GM19452 (cell line): ENCODE data around the gene CDKN1B.

Experiments used
- ATAC-seq: cut with Tn5 transposase; IDR thresholded peaks from one replicate; pipeline ENCODE4 v1.9.1; 2021; ENCODE audit not compliant: unreplicated experiment

The CDKN1B gene

GRCh38 chr12:12700254-12700653, 16.9 kb upstream of the CDKN1B start:
- no peak for ATAC-seq

GRCh38 chr12:12701457-12701856, 15.7 kb upstream of the CDKN1B start:
- ATAC-seq: no peak

GRCh38 chr12:12704593-12705230, 12.5 kb upstream of the CDKN1B start:
- ATAC-seq: no peak

GRCh38 chr12:12705838-12706520, 11.2 kb upstream of the CDKN1B start:
- ATAC-seq: no peak

- no peak for ATAC-seq
Measured at GRCh38 chr12:12713932-12714275, 3.3 kb upstream of the CDKN1B start.

DNA sequence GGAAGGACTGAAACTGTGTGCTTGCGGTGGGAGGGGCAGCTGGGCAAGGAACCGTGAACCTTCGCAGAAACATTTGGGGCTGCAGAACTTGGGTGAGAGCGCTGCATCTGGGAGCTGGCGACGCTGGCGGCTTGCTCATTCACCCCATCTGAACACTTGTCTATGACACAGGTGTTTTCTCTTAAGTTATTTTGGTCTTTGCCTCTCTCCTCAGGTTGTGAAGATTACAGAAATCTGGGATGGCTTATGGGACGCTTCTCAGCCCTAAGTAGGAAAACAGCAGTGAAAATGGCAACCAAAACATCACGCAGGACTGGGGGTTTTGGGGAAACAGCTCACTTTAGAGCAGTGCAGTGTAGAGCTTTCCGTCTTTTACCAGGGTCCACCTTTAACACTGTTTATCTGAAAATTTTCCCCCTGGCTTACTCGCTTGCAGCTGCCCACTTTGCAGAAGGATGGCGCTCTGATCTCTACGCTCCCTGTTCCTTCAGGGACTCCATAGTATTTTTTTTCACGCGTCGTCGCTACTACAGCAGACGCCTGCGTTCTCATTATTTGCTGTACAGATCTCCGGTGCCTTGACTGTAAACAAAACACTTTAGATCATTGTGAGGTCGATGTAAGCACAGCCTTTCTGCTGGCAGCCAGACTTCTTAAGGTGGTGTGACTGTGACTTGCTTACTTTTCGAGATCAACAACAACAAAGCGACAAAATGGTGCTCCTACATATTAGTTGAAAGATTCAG, 2.7 kb upstream of the CDKN1B start:
- ATAC-seq: no peak

DNA sequence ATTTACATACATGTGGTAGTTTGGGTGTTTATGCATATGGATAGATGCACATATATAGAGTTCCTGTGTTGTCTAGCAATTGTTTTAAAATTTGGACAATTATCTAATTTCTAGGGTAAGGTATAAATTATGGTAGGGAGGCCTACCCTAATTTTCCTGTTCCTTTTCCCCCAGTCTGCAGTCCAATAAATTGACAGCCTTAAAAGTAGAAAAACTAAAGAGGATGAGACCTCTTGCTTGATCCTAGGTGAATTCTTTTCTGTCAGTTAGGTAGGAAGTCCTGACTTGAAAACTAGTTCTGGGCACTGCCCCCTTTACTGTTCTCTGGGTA, 2.1 kb upstream of the CDKN1B start:
- no peak for ATAC-seq

- ATAC-seq: peak; percentile 44
Measured at GRCh38 chr12:12715459-12716150, 1.6 kb upstream of the CDKN1B start.

- no peak for ATAC-seq
Measured at GRCh38 chr12:12716151-12716792, 896 bp upstream of the CDKN1B start.

DNA sequence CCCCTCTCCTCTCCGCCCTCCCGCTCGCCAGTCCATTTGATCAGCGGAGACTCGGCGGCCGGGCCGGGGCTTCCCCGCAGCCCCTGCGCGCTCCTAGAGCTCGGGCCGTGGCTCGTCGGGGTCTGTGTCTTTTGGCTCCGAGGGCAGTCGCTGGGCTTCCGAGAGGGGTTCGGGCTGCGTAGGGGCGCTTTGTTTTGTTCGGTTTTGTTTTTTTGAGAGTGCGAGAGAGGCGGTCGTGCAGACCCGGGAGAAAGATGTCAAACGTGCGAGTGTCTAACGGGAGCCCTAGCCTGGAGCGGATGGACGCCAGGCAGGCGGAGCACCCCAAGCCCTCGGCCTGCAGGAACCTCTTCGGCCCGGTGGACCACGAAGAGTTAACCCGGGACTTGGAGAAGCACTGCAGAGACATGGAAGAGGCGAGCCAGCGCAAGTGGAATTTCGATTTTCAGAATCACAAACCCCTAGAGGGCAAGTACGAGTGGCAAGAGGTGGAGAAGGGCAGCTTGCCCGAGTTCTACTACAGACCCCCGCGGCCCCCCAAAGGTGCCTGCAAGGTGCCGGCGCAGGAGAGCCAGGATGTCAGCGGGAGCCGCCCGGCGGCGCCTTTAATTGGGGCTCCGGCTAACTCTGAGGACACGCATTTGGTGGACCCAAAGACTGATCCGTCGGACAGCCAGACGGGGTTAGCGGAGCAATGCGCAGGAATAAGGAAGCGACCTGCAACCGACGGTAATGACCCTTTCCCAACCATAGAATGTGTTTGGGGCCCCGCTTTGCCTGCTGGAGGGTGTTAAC, 615 bp downstream of the CDKN1B start:
- ATAC-seq: no peak

DNA sequence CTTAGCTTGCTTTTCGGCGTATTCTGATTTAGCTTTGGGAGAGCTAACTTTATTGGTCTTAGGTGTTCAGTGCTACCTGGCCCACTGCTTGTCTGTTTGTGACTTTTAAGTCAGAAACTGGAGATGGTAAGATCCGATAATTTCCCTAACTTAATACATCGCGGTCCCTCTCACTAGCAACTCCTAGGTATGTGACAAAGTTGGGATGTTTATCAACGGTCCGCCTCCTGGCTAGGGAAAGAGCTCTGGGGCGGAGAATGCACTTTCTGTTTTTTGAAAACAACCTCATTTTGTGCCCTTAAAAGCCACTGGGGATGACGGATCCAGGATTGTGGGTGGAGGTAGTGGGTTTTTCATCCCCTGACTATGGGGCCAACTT, 1.2 kb downstream of the CDKN1B start:
- no peak for ATAC-seq

DNA sequence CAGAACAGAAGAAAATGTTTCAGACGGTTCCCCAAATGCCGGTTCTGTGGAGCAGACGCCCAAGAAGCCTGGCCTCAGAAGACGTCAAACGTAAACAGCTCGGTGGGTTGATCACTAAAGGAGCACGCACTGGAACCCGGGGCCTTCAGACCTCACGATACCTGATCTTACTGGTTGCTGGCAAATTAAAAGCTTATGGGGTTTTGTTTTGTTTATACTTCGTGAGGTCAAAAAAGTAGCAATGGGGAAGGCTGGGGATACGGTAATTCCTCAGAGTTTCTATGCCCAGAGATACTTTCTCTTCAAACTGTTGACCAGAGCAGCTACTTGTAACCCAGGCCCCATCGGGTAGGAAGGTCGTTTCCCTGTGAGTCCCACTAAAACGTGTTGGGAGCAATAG, 1.7 kb downstream of the CDKN1B start:
- ATAC-seq: no peak

DNA sequence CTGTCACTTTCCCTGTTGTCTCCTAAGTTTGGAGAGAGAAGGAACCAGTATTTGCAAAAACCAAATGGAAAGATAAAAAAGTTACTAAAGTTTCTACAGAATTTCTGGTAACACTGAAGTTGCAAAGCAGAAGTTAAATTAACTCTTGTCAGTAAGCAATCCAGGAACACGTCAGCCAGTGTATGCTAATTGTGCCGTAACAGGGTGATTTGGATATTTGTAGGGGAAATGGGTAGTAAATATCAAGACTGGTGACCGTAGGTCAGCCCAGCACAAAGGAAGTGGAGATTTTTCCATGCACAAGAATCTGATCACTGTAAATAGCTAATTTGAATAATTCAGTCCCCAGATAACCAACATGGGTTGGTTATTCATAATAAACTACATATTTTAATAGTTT, 2.3 kb downstream of the CDKN1B start:
- no peak for ATAC-seq

GRCh38 chr12:12720052-12720451, 2.9 kb downstream of the CDKN1B start:
- ATAC-seq: no peak

DNA sequence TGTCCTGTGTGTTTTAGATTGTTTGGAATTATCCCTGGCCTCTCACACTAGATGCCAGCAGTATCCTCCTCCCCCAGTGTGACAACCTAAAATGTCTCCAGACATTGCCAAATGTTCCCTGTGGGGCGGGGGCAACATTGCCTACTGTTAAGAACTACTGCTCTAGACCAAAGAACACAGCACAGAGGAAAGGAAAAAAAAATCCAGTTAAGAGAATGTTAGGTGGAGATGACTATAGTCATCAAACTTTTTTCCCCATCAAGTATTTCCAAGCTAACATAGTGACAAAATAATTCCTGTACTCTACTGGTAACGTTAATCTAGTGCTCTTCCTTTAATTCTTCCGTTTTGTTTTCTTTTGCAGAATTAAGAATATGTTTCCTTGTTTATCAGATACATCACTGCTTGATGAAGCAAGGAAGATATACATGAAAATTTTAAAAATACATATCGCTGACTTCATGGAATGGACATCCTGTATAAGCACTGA, 3.5 kb downstream of the CDKN1B start:
- no peak for ATAC-seq

- no peak for ATAC-seq
Measured at GRCh38 chr12:12721176-12721751, 4.1 kb downstream of the CDKN1B start.

- no peak for ATAC-seq
Measured at GRCh38 chr12:12721814-12722434, 4.8 kb downstream of the CDKN1B start.

GRCh38 chr12:12722435-12723148, 5.4 kb downstream of the CDKN1B start:
- no peak for ATAC-seq

DNA sequence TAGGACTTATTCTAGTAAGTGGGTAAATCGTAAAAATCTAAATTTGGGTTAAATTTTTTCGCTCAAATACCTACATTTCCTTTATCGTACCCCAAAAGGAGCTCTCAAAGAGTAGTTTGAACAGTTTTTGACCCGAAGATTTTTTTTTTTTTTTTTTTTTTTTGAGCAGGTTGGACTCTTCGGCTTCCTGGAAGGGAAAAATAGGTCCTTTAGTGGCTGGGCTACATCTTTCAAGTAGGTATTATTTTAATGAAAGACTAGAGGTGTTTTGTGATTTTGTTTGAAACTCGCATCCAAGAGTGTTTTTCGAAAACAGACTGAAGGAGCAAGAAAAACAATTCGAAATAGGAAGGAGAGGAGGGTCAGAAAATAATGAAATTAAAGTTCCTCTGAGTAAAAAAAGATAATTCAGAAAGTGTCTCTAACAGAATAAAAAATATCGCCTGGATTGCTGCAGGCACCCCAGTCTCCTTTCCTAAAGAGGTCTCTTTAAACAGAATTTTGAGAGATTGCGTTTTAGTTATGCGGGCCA, 6.0 kb downstream of the CDKN1B start:
- no peak for ATAC-seq
